ENCODE results near the gene MBOAT7.
A peak's percentile ranks its signal among the peaks of the same experiment; 100 is the strongest.

The MBOAT7 gene

GRCh38 chr19:54137699-54138488 is 51.5 kb downstream of the MBOAT7 start, which contains the start of gene CNOT3:
CNOT3 (plus strand) TSS chr19:54137762; CDS start chr19:54142979, 5,217 bp downstream.
- peak; percentile 41 for DNase-seq

DNA sequence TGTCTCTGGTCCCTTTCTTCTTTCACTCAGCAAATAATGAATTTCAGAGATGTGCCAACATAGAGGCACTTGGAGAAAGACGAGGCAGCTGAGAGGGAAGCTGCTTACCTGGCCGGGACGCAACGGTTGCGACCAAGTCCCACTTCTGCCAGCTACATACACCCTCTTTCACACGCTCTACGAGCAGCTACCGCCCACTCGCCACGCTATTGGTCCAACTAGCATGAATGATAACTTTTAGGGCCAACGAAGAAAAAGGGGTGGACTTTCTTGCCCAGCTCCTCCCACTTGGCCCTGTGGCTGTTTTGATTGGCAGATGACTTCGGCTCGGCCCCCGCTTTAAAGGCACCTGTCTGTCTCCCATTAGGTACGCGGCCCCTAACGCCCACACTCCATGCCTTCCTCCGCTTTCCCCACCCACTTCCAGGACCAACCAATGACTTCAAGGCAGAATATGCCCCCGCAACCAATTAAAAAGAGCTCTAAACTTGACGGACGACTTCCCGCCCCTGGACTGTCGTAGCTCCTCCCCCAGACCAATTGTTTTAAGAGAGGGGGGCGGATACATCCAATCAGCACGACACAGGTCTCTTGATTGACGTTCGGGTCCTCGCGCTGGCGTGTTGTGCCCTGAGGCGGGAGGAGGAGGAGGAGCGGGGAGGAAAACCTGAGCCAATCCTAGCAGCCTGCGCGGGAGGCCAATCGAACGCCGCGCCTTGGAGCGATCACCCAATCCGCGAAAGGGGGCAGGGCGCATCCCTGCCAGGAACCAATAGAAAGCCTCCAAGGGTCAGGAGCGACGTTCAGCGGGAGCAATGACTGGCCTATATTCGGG is 52.3 kb downstream of the MBOAT7 start:
- peak; percentile 97 for DNase-seq

- DNase-seq = no peak
These were observed 53.1 kb downstream of the MBOAT7 start for GRCh38 chr19:54136086-54136863.

DNA sequence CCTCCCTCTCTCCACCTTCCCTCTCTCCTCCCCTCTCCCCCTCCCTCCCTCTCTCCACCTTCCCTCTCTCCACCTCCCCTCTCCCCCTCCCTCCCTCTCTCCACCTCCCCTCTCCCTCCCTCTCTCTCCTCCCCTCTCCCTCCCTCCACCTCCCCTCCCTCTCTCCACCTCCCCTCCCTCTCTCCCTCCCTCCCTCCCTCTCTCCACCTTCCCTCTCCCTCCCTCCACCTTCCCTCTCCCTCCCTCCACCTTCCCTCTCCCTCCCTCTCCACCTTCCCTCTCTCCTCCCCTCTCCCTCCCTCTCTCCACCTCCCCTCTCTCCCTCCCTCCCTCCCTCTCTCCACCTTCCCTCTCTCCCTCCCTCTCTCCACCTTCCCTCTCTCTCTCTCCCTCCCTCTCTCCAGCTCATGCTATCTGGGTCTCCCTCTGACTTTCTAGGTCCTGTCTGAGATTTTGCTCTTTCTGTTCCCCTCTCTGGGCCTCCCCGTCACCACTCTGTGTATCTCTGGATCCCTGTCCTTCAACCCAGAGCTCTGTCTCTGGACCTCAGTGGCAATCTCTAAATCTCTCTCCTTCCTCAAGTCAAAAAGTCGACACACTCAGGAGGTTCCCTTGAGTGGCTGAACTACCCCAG is 55.3 kb downstream of the MBOAT7 start:
- no peak for DNase-seq

- no peak for DNase-seq
These were observed 55.9 kb downstream of the MBOAT7 start for GRCh38 chr19:54133312-54133956.

DNA sequence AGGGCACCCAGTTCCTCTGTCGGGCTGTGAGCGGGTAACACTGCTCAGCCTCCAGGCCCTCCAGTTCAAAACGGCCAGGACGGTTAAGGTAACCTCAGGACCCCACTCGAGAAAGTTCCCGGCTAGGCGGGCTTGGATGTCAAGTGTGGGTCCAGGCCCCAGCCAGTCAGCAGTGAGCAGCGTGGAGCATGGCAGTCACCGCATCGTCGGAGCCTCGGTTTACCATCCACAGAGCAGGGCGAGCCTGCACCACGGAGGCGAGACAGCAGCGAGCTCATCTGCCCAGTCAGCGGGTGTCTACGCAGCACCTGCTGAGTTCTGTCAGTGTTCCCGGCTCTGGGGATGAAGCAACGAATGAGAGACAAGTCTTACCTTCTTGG is 59.8 kb downstream of the MBOAT7 start:
- DNase-seq = no peak

DNA sequence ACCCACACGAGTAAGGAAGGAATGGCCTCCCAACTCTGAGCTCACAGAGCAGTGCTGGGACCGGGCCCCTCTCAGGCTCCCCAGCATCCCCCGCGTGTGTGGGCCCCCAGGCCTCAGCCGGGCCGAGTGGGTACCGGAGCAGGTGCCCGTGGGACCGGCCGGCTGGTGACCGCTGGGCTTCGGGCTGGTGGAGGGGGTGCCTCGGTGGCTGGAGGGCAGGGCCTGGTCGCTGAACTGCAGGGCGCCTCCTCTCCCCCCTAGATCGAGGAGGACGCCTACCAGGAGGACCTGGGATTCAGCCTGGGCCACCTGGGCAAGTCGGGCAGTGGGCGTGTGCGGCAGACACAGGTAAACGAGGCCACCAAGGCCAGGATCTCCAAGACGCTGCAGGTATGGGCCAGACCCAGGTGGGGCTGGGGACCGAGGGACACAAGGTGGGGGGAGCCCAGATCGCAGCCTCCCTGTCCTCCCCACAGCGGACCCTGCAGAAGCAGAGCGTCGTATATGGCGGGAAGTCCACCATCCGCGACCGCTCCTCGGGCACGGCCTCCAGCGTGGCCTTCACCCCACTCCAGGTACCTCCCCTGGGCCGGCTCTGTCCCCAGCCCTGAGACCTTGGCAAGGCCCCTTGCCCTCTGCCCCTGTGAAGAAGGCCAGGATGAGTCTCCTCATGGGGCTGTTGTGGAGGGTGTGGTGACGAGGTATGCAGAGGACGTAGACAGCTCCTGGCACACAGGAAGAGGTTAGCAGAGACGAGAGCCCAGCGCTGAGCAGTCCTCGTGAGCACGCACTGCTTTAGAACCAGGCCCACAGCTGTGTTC is 60.4 kb downstream of the MBOAT7 start:
- no peak for DNase-seq

GRCh38 chr19:54128441-54128725 is 61.0 kb downstream of the MBOAT7 start:
- DNase-seq = no peak

- no peak for DNase-seq
These were observed 61.5 kb downstream of the MBOAT7 start for GRCh38 chr19:54127688-54128440.

GRCh38 chr19:54125713-54126112 is 63.7 kb downstream of the MBOAT7 start:
- no peak for DNase-seq

GRCh38 chr19:54124393-54124792 is 65.0 kb downstream of the MBOAT7 start:
- no peak for DNase-seq

GRCh38 chr19:54123682-54124081 is 65.7 kb downstream of the MBOAT7 start:
- DNase-seq = no peak

Data from activated CD8-positive, alpha-beta memory T cell treated with anti-CD3 and anti-CD28 coated beads, Interleukin-2, amount 50 U/mL, for 4 hours (primary cell).